RWPE2 (cell line): ENCODE measurements around the gene CUL9.

Experiments used
- ATAC-seq: fragments of 200-7000 bp; cut with Tn5 transposase; 3 replicates; pipeline ENCODE4 v1.9.1; 2021; ENCODE audit warnings: low read depth
- DNase-seq: peaks from one replicate; pipeline ENCODE4 v3.0.0-alpha.2; 2020; ENCODE audit warnings: low spot score
- H3K27ac ChIP-seq: fragments of 450-650 bp; 2 replicates; pipeline ENCODE4 v1.5.1; 2017; ENCODE audit warnings: mild to moderate bottlenecking; ENCODE audit not compliant: poor library complexity, severe bottlenecking
- H3K27me3 ChIP-seq: fragments of 250-450 bp; sonication (Bioruptor Pico); 2 replicates; pipeline ENCODE4 v1.5.1; 2021; ENCODE audit warnings: mild to moderate bottlenecking, moderate library complexity; ENCODE audit not compliant: insufficient read depth, poor library complexity, severe bottlenecking
- H3K36me3 ChIP-seq: fragments of 250-450 bp; sonication (Bioruptor Pico); 2 replicates; pipeline ENCODE4 v1.5.1; 2020; ENCODE audit warnings: low read depth, mild to moderate bottlenecking, moderate library complexity
- H3K4me1 ChIP-seq: fragments of 250-450 bp; sonication (Bioruptor Pico); 2 replicates; pipeline ENCODE4 v1.5.1; 2021; ENCODE audit warnings: mild to moderate bottlenecking, moderate library complexity; ENCODE audit not compliant: insufficient read depth, poor library complexity, severe bottlenecking
- H3K4me3 ChIP-seq: fragments of 250-450 bp; sonication (Bioruptor Pico); 2 replicates; pipeline ENCODE4 v1.5.1; 2021; ENCODE audit warnings: mild to moderate bottlenecking, moderate library complexity; ENCODE audit not compliant: severe bottlenecking
- H3K9me3 ChIP-seq: fragments of 250-450 bp; sonication (Bioruptor Pico); 2 replicates; pipeline ENCODE4 v1.5.1; 2021; ENCODE audit warnings: mild to moderate bottlenecking, moderate library complexity; ENCODE audit not compliant: severe bottlenecking
- CTCF ChIP-seq: fragments of 450-650 bp; IDR thresholded peaks from one replicate; pipeline ENCODE4 v1.5.1; 2017; ENCODE audit warnings: mild to moderate bottlenecking, moderate library complexity; ENCODE audit not compliant: poor library complexity, severe bottlenecking

Gene CUL9

GRCh38 chr6:43263314-43264178 lies 81.5 kb downstream of the CUL9 start:
- no peaks in the 10 kb centered on the region for H3K27me3 ChIP-seq
- ATAC-seq (peak; percentile 86), DNase-seq (no peak)
- H3K4me3 ChIP-seq, result no peak overlapping the region
- H3K4me1 ChIP-seq, result no peaks in the 10 kb centered on the region
- H3K36me3 ChIP-seq, result no peaks in the 10 kb centered on the region
- no peaks in the 10 kb centered on the region for H3K9me3 ChIP-seq
- peak; percentile 71 for TF ChIP-seq CTCF
- no peak overlapping the region for H3K27ac ChIP-seq

GRCh38 chr6:43264599-43265145 lies 82.7 kb downstream of the CUL9 start:
- Histone ChIP-seq H3K27me3 (no peaks in the 10 kb centered on the region), H3K4me1 (no peaks in the 10 kb centered on the region), H3K4me3 (no peak overlapping the region), H3K27ac (no peak overlapping the region), H3K36me3 (no peaks in the 10 kb centered on the region), H3K9me3 (no peaks in the 10 kb centered on the region)
- TF ChIP-seq CTCF, result no peak
- ATAC-seq (no peak), DNase-seq (no peak)

GRCh38 chr6:43265564-43265963 lies 83.6 kb downstream of the CUL9 start:
- Histone ChIP-seq H3K4me1 (no peaks in the 10 kb centered on the region), H3K4me3 (no peak overlapping the region), H3K27ac (no peak overlapping the region), H3K27me3 (no peaks in the 10 kb centered on the region), H3K36me3 (no peaks in the 10 kb centered on the region), H3K9me3 (no peaks in the 10 kb centered on the region)
- no peak for TF ChIP-seq CTCF
- ATAC-seq, result no peak
- no peak for DNase-seq

GRCh38 chr6:43267619-43268354 lies 85.8 kb downstream of the CUL9 start:
- Histone ChIP-seq H3K4me1 (no peaks in the 10 kb centered on the region), H3K27me3 (no peaks in the 10 kb centered on the region), H3K4me3 (no peak overlapping the region), H3K36me3 (no peaks in the 10 kb centered on the region), H3K27ac (no peak overlapping the region), H3K9me3 (no peaks in the 10 kb centered on the region)
- DNase-seq (no peak), ATAC-seq (no peak)
- TF ChIP-seq CTCF, result no peak

GRCh38 chr6:43268355-43268700 lies 86.3 kb downstream of the CUL9 start:
- TF ChIP-seq CTCF, result no peak
- Histone ChIP-seq H3K4me3 (no peak overlapping the region), H3K36me3 (no peaks in the 10 kb centered on the region), H3K27ac (no peak overlapping the region), H3K9me3 (no peaks in the 10 kb centered on the region), H3K27me3 (no peaks in the 10 kb centered on the region), H3K4me1 (no peaks in the 10 kb centered on the region)
- ATAC-seq (no peak), DNase-seq (no peak)
